Lower leg skin (tissue), 4 donors: Measurements from ENCODE around the gene ZFP36L2. TPM values are rescaled to one million over a fixed set of nuclear protein-coding genes. Genes with fewer than 3 reads are reported as not detected.

ENCODE experiments used
- DNase-seq, 2 donors: peaks; one replicate each; pipeline ENCODE4 v3.0.0-alpha.2; 2019; ENCODE audit warnings: low spot score in 2 of 2
- H3K4me3 ChIP-seq: fragments of 200-600 bp; sonication (generic); 2 replicates; pipeline ENCODE4 v1.5.1; 2017; ENCODE audit warnings: mild to moderate bottlenecking, low read depth; ENCODE audit not compliant: poor library complexity, severe bottlenecking
- CTCF ChIP-seq, 3 donors: fragments of 450-650 bp; IDR thresholded peaks; one replicate each; pipeline ENCODE4 v1.5.1; 2016; ENCODE audit warnings: antibody characterized with exemption in 3 of 3, mild to moderate bottlenecking in 3 of 3, moderate library complexity in 2 of 3
- POLR2A ChIP-seq, 2 donors: fragments of 450-650 bp; IDR thresholded peaks; one replicate each; pipeline ENCODE4 v1.6.1; 2016 to 2017; ENCODE audit warnings: antibody characterized with exemption in 2 of 2, mild to moderate bottlenecking in 1 of 2, moderate library complexity in 1 of 2
- WGBS, 2 donors: methylation state at CpG; one replicate each; pipeline ENCODE4 v1.1.5; 2018; 5-methylcytosine and 5-hydroxymethylcytosine counted together
- intact Hi-C: fragments of 100-400 bp; cut with DNase I; formaldehyde crosslinking; loops from one replicate; pipeline ENCODE4 v1.15.0; 2023; ENCODE audit warnings: low total_unique reads
- total RNA-seq, 4 donors: library from RNA; depleted of rRNA; stranded (reverse); fragments of >200 nt; gene quantifications; one replicate each; pipeline ENCODE4 v1.1.0, GENCODE V29; 2016

ZFP36L2 gene
- total RNA-seq, 4 donors from 2014 or later, result 137 to 329 (median 147) TPM

DNA sequence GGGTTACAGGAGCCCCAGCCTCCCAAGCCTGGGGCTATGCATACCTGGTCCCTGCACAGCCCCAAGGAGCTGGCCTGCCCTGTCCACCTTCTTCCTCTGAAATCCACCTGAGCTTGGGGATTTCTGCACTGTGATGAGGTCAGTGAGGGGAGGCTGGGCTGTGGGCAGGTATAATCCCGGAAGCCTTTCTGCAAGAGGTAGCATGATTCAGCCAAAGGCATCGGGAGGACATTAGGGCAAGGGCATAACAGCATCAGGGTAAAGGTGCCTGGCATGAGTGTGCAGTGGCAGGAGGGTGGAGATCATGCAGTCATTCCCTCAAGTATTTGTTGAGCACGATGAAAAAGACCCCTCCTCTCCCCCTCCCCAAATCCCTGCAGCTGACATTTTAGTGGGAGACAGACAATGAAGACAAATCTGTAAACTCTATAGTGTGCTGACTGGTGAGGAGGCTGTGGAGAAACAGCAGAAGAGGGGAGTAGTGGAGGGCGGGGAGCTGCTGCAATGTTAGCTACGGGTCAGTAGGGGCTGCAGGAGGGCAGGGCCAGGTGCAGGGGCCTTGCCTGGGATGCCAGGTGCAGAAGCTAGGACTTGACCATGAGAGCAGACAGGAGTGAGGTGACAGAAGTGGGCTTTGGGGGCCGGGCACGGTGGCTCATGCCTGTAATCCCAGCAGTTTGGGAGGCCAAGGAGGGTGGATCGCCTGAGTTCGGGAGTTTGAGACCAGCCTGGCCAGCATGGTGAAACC, 18.7 kb downstream of the ZFP36L2 start:
- no peak overlapping the region for H3K4me3 ChIP-seq
- intact Hi-C loops, result no loop called here
- WGBS, 2 donors, result 86% methylated on average over 9 of the region's 9 CpGs
- TF ChIP-seq POLR2A (IDR thresholded peaks at IDR 0.05) (no peak), CTCF (IDR thresholded peaks at IDR 0.05) (no peak)
- no peak for DNase-seq

GRCh38 chr2:43206602-43207001, 19.8 kb downstream of the ZFP36L2 start:
- DNase-seq, result no peak
- intact Hi-C loops, result no loop called here
- H3K4me3 ChIP-seq, result no peak overlapping the region
- WGBS, 2 donors, result 94 to 97% methylated on average over 7 of the region's 7 CpGs
- TF ChIP-seq CTCF (IDR thresholded peaks at IDR 0.05), result no peak
- TF ChIP-seq POLR2A (IDR thresholded peaks at IDR 0.05), result no peak

GRCh38 chr2:43203373-43203772, 23.0 kb downstream of the ZFP36L2 start:
- 77 to 81% methylated on average over 11 of the region's 11 CpGs for WGBS, 2 donors
- no peak for TF ChIP-seq CTCF (IDR thresholded peaks at IDR 0.05)
- no peak for TF ChIP-seq POLR2A (IDR thresholded peaks at IDR 0.05)
- intact Hi-C loops, result no loop called here
- H3K4me3 ChIP-seq, result no peak overlapping the region
- no peak for DNase-seq

DNA sequence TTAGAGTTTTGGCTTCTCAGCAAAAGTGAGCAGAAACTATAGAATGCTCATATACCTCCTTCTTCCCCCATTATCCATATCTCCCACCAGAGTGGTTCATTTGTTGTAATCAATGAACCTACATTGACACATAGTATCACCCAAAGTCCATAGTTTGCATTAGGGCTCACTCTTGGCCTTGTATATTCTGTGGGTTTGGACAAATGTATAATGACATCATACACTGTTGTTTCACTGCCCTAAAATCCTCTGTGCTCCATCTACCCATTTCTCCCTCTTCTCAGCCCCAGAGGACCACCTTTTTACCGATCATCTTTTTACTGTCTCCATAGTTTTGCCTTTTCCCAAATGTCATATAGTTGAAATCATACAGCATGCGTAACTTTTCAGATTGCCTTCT, 24.1 kb downstream of the ZFP36L2 start:
- WGBS, 2 donors, result 50% methylated on average over 2 of the region's 2 CpGs
- DNase-seq, result no peak
- TF ChIP-seq POLR2A (IDR thresholded peaks at IDR 0.05) (no peak), CTCF (IDR thresholded peaks at IDR 0.05) (no peak)
- H3K4me3 ChIP-seq, result no peak overlapping the region
- intact Hi-C loops, result no loop called here

DNA sequence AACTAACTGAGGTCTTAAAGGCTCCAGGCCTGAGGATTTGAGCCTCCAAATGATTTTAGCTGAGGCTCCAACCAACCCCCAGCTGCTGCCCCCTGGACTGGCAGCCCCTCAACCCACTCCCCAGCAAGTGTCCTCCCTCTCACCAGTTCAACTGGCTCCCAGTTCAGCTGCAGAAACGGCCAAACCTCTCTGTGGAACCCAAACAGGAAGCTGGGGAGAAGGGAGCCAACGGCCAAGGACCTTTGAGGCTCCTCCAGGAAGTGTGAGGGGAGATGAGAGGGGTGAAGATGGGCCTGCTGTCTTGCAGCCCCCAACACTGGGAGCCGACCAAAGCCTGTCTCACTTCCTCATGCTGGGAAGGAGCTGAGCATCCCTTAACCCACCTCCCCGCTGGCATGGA, 24.9 kb downstream of the ZFP36L2 start:
- 85 to 86% methylated on average over 4 of the region's 4 CpGs for WGBS, 2 donors
- H3K4me3 ChIP-seq, result no peak overlapping the region
- intact Hi-C loops, result no loop called here
- no peak for DNase-seq
- TF ChIP-seq POLR2A (IDR thresholded peaks at IDR 0.05) (no peak), CTCF (IDR thresholded peaks at IDR 0.05) (no peak)

- H3K4me3 ChIP-seq, result no peak overlapping the region
- intact Hi-C loops, result no loop called here
- no peak for DNase-seq
- TF ChIP-seq CTCF (IDR thresholded peaks at IDR 0.05), result no peak
- no peak for TF ChIP-seq POLR2A (IDR thresholded peaks at IDR 0.05)
- 95 to 100% methylated on average over 7 of the region's 7 CpGs for WGBS, 2 donors
Measured at GRCh38 chr2:43201016-43201415, 25.4 kb downstream of the ZFP36L2 start.
